Activated T-cell treated with anti-CD3 and anti-CD28 coated beads, Interleukin-2, amount 50 U/mL, for 4 hours (primary cell): ENCODE data around the gene GLB1L3. TPM values are rescaled to one million over a fixed set of nuclear protein-coding genes. Genes with fewer than 3 reads are reported as not detected.

Experiments
- total RNA-seq, 3 donors: library from RNA; stranded (reverse); gene quantifications; one replicate each; pipeline ENCODE4 v1.2.1, GENCODE V29; 2021

The GLB1L3 gene
- total RNA-seq, 3 donors from 2014 or later = 2.2 to 2.9 (median 2.5) TPM

Other genes with a start within 250 kb of the GLB1L3 start
- gene JAM3, start 207.3 kb upstream of the GLB1L3 start, total RNA-seq = 10 to 100 TPM; 12.5 to 14.1 (median 12.8) TPM
- gene NCAPD3, start 52.4 kb upstream of the GLB1L3 start, total RNA-seq = 10 to 100 TPM; 54.1 to 67.2 (median 56.8) TPM
- gene VPS26B, start 51.7 kb upstream of the GLB1L3 start, total RNA-seq = 10 to 100 TPM; 30.4 to 33.5 (median 32.8) TPM
- gene THYN1, start 23.0 kb upstream of the GLB1L3 start, total RNA-seq = 10 to 100 TPM; 37.7 to 49.0 (median 43.3) TPM
- gene ACAD8, start 22.8 kb upstream of the GLB1L3 start, total RNA-seq = 10 to 100 TPM; 18.2 to 19.0 (median 18.4) TPM
- 10 to 100 TPM in 2 of 3 donors, 1 to 10 TPM in 1; 8.3 to 13.1 (median 10.2) TPM for gene GLB1L2, start 55.6 kb downstream of the GLB1L3 start, total RNA-seq
- under 1 TPM; 0.05 to 0.50 (median 0.33) TPM for gene B3GAT1, start 135.9 kb downstream of the GLB1L3 start, total RNA-seq